Fibroblast of lung (primary cell): ENCODE results near the gene CERS5. TPM values are rescaled to one million over a fixed set of nuclear protein-coding genes. Genes with fewer than 3 reads are reported as not detected.
A peak's percentile ranks its signal among the peaks of the same experiment; 100 is the strongest.

Source experiments
- DNase-seq, 2 donors: peaks; one replicate each; pipeline versions ENCODE4 v3.0.0 to v3.0.0-alpha.2; 2010; ENCODE audit warnings: low read depth in 2 of 2
- H2AFZ ChIP-seq: 2 replicates; pipeline ENCODE4 v1.5.1; 2012; ENCODE audit warnings: low read length, control low read depth, inconsistent platforms
- H3K27ac ChIP-seq: 2 replicates; pipeline ENCODE4 v1.5.1; 2011; ENCODE audit warnings: low read length, control low read depth; ENCODE audit not compliant: insufficient read depth
- H3K27me3 ChIP-seq: 2 replicates; pipeline ENCODE4 v1.5.1; 2011; ENCODE audit warnings: mild to moderate bottlenecking, low read length; ENCODE audit not compliant: control insufficient read depth, insufficient read depth
- H3K36me3 ChIP-seq: 2 replicates; pipeline ENCODE4 v1.5.1; 2011; ENCODE audit warnings: low read length; ENCODE audit not compliant: control insufficient read depth, insufficient read depth
- H3K4me1 ChIP-seq: 2 replicates; pipeline ENCODE4 v1.5.1; 2011; ENCODE audit warnings: low read length; ENCODE audit not compliant: control insufficient read depth, insufficient read depth; ENCODE audit errors: extremely low read depth
- H3K4me2 ChIP-seq: 2 replicates; pipeline ENCODE4 v1.5.1; 2011; ENCODE audit warnings: low read length, control low read depth; ENCODE audit not compliant: insufficient read depth; ENCODE audit errors: extremely low read depth
- H3K4me3 ChIP-seq, 4 experiments: fragments of 200-600 bp in 1 of 4; sonication (generic) in 1 of 4; replicated peaks in 1 of 4; 2 replicates each; pipeline ENCODE4 v1.5.1; 2011 to 2016; ENCODE audit warnings: low read length in 4 of 4, low read depth in 3 of 4, mild to moderate bottlenecking in 3 of 4, control low read depth in 2 of 4, inconsistent platforms in 1 of 4, mixed read lengths in 1 of 4; ENCODE audit not compliant: insufficient read depth in 1 of 4; ENCODE audit errors: control extremely low read depth in 1 of 4
- H3K79me2 ChIP-seq: 2 replicates; pipeline ENCODE4 v1.5.1; 2012; ENCODE audit warnings: mild to moderate bottlenecking, low read length, inconsistent platforms; ENCODE audit not compliant: control insufficient read depth, insufficient read depth
- H3K9ac ChIP-seq: 2 replicates; pipeline ENCODE4 v1.5.1; 2011; ENCODE audit warnings: mild to moderate bottlenecking, low read length, control low read depth; ENCODE audit not compliant: insufficient read depth
- H3K9me3 ChIP-seq: 2 replicates; pipeline ENCODE4 v1.5.1; 2012; ENCODE audit warnings: low read depth, low read length; ENCODE audit not compliant: control insufficient read depth, insufficient read depth
- H4K20me1 ChIP-seq: 2 replicates; pipeline ENCODE4 v1.5.1; 2011; ENCODE audit warnings: low read length; ENCODE audit not compliant: control insufficient read depth, insufficient read depth; ENCODE audit errors: extremely low read depth
- CTCF ChIP-seq, 2 donors: IDR thresholded peaks in 1 of 2; conservative IDR thresholded peaks in 1 of 2; 1 replicate in 1 of 2; 2 replicates in 1 of 2; pipeline ENCODE4 v1.5.1; 2011 to 2012; ENCODE audit warnings: low read length in 2 of 2, control low read depth in 1 of 2, inconsistent platforms in 1 of 2, low read depth in 1 of 2, mild to moderate bottlenecking in 1 of 2
- EZH2 ChIP-seq: IDR thresholded peaks from 2 replicates; pipeline ENCODE4 v1.5.1; 2012; ENCODE audit warnings: low read length, control low read depth, mild to moderate bottlenecking; ENCODE audit errors: missing control alignments
- polyA plus RNA-seq, 2 donors: library from polyadenylated mRNA; depleted of rRNA in 1 of 2; stranded (reverse) in 1 of 2; unstranded in 1 of 2; fragments of >200 nt; gene quantifications; 2 replicates each; pipeline ENCODE4 v1.2.1, GENCODE V29; 2011 to 2012; ENCODE audit warnings: missing spikeins in 1 of 2
- total RNA-seq: library from RNA; depleted of rRNA; stranded (reverse); fragments of >200 nt; gene quantifications from 2 replicates; pipeline ENCODE4 v1.2.1, GENCODE V29; 2014

Gene CERS5
- total and polyA plus RNA-seq, 2 donors (not counting 1 experiment from before 2014, with no cell fraction given), result 51.0 to 74.4 TPM

GRCh38 chr12:50185301-50185895 is 18.2 kb upstream of the CERS5 start:
- Histone ChIP-seq H3K27ac (no peak overlapping the region), H3K27me3 (no peaks in the 10 kb centered on the region), H3K9me3 (no peaks in the 10 kb centered on the region), H3K4me1 (peaks cover 14% of the 10 kb centered on the region), H2AFZ (no peak overlapping the region), H3K79me2 (peaks cover 1% of the 10 kb centered on the region), H3K36me3 (peaks cover 4% of the 10 kb centered on the region), H3K4me3 (no peak overlapping the region), H3K9ac (no peak overlapping the region), H3K4me2 (no peak overlapping the region), H4K20me1 (no peaks in the 10 kb centered on the region)
- peak in 1 of 2 donors; percentile 34 for DNase-seq
- no peak for TF ChIP-seq CTCF (conservative IDR thresholded peaks at IDR 0.05 in 1 of 2, IDR thresholded peaks at IDR 0.05 in 1 of 2; ENCODE audit: low read depth in 1 of 2, low read length in 2 of 2)
- TF ChIP-seq EZH2, result no peak

GRCh38 chr12:50184261-50184660 is 17.1 kb upstream of the CERS5 start:
- H4K20me1 ChIP-seq, result no peaks in the 10 kb centered on the region
- H3K4me2 ChIP-seq, result no peak overlapping the region
- no peak overlapping the region for H3K9ac ChIP-seq
- H3K79me2 ChIP-seq, result peaks cover 1% of the 10 kb centered on the region
- no peak for TF ChIP-seq CTCF (conservative IDR thresholded peaks at IDR 0.05 in 1 of 2, IDR thresholded peaks at IDR 0.05 in 1 of 2; ENCODE audit: low read depth in 1 of 2, low read length in 2 of 2)
- TF ChIP-seq EZH2, result no peak
- H3K27me3 ChIP-seq, result no peaks in the 10 kb centered on the region
- DNase-seq, result no peak
- H3K9me3 ChIP-seq, result no peaks in the 10 kb centered on the region
- H3K4me3 ChIP-seq, result no peak overlapping the region
- no peak overlapping the region for H3K27ac ChIP-seq
- H2AFZ ChIP-seq, result no peak overlapping the region
- H3K36me3 ChIP-seq, result peaks cover 3% of the 10 kb centered on the region
- H3K4me1 ChIP-seq, result peaks cover 14% of the 10 kb centered on the region

DNA sequence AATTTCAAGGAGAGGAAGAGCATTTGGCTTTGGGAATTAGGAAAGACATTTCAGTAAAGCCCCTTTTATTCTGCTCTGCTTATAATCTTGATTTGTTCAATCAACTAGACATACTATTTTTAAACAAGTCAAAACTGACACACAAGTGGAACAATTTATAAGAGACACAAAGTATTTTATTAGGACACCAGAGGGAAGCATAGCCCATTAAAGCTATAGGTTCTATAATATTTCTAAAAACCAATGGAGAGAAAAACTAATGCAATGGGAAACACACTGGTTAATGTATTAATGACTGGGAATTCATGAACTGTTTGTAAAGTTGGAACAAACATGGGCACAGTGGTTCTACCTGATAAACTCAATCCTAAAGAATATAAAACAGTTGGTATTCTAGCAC is 15.3 kb upstream of the CERS5 start:
- Histone ChIP-seq H3K27ac (no peak overlapping the region), H3K4me1 (peaks cover 1% of the 10 kb centered on the region), H3K4me2 (no peak overlapping the region), H3K36me3 (peaks cover 3% of the 10 kb centered on the region), H3K9me3 (no peaks in the 10 kb centered on the region), H3K27me3 (no peaks in the 10 kb centered on the region), H2AFZ (no peak overlapping the region), H3K4me3 (no peak overlapping the region), H4K20me1 (no peaks in the 10 kb centered on the region), H3K9ac (no peak overlapping the region), H3K79me2 (no peaks in the 10 kb centered on the region)
- DNase-seq, result no peak
- no peak for TF ChIP-seq EZH2
